ENCODE data around the gene WWOX.
A peak's percentile ranks its signal among the peaks of the same experiment; 100 is the strongest.

WWOX gene

DNA sequence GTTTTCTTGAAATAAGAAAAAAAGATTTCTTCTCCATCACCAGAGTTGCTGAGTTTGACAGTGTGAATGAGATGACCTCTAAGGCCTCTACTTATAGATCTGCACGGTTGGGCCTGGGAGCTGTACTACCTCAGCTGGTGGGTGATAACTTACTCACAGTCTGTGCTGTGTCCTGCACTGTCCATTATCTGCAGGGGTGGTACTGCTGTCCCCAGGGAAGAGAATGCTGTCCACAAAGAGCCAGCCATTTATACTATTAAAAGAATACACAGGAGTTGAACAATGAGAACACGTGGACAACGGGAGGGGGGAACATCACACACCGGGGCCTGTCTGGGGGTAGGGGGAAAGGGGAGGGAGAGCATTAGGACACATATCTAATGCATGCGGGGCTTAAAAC lies 655.3 kb downstream of the WWOX start:
- no peak for DNase-seq

DNA sequence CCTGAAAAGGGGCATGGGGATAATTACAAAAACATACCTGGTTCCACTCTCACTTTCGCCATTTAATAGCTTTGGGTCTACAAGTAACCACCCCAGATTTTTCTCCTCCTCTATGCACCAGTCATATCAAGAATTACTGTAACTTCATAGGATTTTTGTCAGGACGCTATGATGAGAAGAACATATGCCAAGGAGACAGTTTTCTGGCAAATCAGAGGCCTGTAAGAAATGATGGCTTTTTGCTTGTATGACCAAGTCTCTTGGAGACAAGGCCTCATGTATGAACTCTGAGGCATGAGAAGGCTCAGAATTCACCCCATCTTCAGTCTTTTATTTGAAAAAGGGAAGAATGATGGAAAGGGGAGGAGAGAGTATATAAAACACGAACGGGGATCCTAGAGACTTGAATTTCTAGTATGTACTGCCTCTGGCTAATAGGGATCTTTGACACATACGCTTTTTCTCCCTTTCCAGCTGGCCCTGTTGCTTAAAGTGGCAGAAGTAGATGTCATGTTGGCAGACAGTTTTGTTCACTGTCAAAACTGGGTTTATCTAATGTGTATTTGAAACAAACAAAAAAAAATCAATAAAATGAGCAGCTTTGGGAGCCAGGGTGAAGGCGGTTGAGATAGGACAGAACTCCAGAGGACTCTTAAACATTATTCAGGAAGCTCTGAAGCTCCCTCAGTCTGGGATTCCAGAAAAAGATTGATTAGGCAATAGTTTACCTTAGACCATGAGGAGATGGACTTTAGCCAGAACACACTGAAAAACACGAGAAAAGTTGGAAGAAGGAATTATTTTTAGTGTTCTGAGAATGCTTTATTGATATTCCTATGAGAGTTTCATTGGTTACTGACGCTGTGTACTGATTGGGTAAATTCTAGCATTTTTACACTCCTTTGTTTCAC lies 656.6 kb downstream of the WWOX start:
- DNase-seq, result no peak

DNA sequence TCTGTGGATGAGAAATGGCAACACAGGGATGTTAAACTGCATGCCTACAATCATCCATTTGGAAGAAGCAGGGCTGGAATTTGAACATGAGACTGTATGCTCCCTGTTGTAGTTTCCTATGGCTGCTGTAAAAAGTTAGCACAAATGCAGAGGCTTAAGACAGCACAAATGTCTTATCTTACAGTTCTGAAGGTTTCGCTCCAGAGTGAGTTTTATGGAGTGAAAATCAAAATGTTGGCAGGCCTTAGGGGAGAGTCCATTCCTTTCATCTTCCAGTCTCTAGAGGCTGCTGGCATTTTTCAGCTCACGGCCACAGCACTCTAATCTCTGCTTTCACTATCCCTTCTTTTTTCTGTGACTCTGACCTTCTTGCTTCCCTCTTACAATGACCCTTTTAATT lies 660.1 kb downstream of the WWOX start:
- no peak for DNase-seq

DNA sequence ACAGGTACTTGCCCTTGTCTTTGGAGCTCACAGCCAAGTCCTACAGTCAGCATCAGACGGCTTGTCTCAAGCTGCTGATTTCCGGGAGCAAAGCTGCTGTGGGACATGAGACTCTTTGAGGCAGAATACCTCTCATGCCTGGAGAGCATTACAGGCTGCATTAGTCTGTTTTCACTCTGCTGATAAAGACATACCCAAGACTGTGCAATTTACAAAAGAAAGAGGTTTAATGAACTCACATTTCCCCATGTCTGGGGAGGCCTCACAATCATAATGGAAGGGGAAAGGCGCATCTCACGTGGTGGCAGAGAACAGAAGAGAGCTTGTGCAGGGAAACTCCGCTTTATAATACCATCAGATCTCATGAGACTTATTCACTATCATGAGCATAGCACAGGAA lies 661.2 kb downstream of the WWOX start:
- DNase-seq, result no peak

DNA sequence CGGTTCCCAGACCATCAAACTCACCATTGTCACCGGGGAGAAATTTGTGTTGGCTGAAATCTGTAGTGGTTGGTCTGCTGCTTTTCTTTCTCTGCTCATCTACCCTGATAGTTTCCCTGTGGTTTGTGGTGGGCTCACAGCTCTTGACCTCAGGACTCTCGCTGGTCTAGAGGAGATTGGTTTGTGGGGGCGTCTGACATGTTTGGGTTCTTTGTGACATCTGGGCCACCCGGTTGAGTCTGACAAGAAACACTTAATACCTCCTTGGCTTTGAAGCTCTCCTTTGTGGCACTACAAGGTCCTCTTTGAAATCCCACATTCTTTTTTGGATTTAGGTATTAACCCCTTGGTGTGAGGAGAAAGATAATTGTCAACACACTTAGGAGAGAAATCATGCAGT lies 662.0 kb downstream of the WWOX start:
- no peak for DNase-seq

DNA sequence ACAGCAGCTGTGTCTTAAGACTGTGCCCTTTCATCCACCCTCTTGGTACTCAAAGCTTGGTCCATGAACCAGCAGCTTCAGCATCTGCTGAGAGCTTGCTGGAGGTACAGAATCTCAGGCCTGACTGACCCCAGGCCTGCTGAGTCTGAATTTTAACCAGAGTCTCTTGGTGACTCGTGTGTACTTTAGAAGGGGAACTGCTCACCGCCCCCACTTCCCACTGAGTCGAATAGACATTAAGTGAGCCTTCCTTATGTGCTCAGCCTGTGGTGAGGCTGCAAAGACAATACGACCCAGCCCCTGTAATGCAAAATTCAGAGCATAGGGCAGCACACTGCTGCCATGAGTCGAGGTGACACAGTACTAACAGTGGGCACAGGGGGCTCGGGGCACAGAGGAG lies 662.8 kb downstream of the WWOX start:
- DNase-seq, result no peak

DNA sequence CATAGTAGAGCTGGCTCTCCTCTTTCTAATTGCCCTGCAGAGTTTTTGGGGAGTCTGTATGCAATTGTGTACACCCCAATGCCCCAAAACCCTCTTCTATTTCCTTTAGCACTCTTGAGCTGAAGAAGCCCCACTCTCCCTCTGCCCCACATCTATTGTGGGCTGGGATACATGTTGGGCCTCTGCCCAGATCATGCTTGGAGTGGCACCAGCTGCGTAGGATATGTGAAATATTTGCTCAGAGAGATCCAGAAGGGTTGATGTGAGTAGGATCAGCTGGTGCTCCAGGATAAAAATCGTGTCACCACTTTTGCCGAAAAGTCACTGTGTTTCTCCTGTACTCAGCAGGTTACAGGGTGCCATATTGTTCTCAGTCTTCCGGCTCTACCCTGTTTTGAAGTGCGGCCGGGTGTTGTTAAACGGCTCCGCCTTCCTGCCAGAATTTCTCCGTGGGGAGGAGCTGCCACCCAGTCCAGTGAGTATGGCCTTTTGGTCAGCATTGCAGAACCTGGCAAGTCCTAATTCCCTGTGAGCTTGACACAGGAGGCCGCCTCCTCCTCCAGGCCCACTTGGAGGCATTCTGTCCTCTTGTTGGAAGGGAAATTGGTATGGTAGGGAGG lies 664.5 kb downstream of the WWOX start:
- no peak for DNase-seq

DNA sequence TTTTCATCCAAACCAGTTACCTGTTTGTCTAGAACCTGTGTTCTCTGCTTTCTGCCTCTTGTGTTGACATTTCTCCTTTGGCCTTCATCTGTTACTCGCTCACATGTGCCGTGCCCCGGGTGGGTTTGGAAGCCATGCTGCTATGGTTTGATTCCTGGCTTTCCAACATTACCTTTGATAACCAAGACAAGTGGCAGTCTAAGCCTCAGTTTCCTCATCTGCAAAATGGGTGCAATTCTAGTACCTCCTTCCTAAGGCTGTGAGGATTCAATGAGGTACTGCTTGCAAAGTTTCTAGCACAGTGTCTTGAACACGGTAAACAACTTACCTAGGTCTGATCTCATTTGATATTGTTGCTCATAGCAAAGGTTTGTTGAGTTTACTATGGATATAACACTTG lies 665.0 kb downstream of the WWOX start:
- no peak for DNase-seq

DNA sequence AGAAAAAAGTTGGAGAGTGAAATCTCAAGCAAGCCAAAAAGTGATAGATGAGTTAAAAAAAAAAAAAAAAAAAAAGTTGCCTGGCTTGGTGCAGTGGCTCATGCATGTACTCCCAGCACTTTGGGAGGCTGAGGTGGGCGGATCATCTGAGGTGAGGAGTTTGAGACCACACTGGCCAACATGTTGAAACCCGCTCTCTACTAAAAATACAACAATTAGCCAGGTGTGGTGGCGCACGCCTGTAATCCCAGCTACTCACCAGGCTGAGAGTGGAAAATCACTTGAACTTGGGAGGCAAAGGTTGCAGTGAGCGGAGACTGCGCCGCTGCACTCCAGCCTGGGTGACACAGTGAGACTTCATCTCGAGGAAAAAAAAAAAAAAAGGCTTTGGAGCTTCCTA lies 668.8 kb downstream of the WWOX start:
- DNase-seq, result no peak

DNA sequence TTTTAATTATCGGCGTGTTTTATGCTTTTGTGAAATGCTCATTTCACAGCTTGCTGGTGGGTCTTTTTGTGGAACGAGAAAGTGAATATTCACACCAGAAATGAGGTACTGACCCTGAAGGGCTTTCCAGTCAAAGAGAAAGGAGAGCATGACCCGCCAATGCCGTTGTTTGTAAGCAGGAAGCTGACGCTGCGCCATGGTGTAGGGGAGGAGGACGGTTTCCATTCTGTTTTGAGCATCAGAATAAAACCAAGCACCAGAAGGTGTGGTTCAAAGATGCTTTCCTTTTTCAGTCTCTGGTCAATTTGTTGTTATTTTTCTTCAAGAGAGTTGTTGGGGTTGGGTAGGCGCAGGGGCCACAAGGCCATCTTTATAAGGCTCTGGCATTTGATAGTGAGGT lies 669.3 kb downstream of the WWOX start:
- DNase-seq, result no peak

DNA sequence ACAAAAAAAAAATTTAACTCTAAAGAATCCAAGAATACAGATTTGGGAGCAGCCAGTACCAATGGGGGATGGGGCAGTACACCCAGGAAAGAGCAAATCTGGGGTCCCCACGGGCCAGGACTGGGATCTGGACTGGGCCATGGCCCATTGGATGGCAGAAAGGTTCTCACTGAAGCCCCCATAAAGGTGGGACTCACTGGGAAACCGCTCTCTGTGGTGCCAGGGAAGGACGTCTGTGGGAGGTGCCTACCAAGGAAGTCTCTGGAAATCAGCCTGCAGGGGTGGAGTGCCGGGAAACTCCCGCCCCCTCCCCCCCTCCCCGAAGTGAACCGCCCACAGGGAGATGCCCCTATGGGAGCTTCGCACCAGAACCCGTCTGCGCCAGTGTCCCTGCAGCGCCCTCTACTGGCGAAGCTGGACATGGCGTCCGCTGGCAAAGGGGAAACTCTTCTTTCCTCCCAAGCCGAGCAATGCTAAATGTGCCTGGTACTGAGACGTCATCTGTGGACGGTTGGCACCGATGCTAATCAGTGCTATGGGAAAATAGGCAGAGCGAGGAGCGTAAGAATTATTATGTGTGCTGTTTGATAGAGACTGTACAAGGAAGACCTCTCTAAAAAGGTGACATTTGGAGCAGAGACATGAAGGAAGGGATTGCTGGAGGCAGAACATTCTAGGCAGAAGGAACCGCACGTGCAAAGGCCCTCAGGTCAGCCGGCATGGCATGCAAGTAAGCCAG lies 671.1 kb downstream of the WWOX start:
- DNase-seq, result peak; percentile 3

DNA sequence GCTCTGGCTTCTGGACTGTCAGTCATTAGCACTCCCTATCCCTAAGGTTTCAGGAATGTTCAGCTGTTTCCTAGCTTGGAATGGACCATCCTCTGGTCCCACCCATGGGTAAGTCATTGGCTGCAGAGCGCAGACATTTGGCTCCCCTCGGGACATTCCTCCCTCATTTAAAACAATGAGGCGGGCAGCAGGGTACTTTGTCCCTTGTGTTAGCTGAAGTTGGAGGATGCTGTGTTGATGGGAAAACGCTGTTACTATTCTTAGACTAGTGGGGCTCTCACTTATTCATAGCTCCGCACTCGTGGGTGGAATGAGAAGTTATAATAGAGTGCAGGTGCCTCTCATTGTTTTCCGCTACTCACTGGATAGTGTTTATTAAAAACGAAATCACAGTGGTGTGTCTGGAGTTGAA lies 673.8 kb downstream of the WWOX start:
- DNase-seq, result no peak

DNA sequence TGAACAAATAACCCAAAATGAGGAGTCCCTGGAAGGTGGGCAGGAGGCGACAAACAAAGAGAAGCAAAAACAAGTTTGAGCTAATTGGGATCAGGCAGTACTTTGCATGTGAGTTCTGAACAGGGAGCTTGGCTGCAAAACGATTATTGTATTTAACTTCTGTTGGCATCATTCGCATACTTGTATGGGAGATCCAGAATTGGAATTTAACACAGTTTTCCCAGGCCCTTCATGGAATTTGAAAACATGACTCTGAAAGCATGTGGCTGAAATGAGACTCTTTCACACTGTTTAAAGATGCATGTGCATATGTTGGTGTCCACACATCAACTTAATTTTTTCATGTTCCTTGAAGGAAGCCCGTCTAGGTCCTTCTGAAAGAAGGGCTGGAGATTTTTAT lies 674.3 kb downstream of the WWOX start:
- no peak for DNase-seq

DNA sequence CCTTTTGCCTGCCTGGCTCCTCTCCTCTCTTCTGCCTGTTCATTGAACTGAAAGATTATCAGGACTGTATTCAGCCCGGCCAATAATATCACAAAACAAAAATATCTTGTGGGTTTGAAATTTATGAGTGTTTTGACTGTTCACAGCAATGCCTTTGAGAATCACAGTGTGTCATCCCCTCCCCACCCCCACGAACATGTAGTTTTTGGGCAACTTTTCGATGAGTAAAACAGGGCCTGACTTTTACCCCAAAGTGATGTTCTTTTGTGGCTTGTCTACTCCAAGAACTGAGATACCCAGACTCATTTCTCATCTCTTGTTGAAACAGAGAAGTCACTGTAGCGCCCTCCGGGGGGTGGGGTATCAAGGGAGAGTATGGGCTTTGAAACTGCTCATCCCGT lies 675.7 kb downstream of the WWOX start:
- DNase-seq, result no peak

DNA sequence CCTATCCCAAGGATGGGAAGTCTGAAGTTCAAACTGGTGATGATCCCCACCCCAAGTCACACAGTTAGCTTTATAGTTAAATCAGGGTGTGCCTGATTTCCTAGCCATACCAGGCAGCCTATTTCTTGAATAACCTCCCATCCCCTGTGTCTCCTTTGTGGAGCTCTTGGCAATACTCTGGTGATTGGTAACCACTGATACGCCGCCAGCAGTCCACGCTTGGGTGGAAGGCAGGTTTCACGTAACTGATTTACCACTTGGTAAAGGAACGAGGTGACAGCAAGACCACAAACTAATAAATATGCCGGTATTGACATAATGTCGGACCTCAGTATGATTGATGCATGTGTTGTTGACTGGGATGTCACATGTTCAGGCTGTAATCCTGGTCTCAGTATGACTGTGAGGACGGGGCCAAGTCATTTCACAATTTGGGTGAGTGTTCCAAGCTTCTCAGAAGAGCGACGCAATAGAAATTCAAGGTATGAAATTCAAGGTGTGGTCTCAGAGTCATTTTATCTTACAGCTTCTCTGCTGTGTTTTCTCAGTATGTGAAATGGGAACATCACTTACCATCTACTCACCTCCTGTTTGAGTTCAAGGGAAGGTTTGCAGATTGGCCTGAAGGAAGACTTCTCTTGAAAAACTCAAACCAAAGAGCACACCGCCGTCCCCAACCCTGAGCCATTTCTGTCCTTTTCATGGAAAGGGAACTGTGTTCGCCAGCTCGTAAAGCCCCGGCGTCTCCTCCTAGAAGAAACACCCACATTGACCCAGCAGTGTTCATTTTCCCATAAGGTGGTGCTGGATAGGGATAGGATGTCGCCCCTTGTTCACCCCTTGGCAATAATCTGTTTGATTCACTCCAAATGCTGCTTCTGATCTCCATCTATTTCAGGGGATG lies 678.9 kb downstream of the WWOX start:
- DNase-seq, result no peak

DNA sequence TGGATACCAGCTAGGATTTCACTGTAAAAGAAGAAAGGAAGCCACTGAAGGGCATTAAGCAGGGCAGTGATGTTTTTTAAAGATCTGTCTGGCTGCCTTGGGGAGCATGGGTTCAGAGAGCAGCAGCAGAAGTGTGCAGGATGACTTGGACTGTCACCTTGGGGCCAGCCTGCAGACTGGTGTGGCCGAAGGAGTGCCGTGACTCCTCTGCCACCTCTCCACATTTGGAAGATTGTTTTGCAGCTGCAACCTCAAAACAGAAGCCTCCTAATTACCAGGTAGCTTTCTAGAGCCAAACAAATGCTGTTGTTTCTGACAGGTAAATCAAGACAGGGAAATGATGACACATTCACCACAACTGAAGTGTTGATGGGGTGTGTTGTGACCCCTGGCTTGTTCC lies 681.4 kb downstream of the WWOX start:
- DNase-seq, result no peak

DNA sequence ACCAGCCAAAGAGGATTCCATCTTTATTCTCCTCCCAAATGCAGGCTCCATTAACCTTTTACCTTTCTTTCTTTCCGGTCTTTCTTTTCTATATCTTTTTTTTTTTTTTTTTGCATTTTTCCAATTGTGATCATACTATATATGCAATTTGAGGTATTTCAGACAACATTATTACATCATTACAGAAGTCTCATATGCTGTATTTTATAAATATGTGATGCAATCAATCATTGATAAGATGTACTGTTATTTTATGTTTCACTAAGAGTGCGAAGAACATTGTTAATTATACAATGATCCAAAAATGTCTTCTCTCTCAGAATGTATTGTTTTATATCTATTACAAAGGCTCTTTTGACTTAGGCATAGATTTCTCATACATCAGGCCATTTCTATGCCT lies 683.1 kb downstream of the WWOX start:
- DNase-seq, result no peak

DNA sequence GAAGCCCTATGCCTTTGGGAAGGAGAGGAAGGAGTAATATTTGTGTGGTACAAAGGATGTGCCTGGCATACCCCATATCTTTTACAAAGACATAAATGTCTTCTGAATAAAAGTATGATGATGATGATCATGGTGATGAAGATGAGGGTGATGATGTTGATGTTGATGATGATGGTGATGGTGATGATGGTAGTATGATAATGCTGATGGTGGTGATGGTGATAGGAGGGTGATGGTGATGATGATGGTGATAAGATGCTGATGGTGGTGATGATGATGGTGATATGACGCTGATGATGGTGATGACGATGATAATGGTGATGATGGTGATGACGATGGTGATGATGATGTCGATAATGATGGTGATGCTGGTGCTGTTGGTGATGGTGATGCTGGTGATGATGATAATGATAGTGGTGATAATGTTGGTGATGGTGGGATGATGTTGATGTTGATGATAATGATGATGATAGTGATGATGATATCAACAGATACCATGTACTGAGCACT lies 684.2 kb downstream of the WWOX start:
- DNase-seq, result no peak

DNA sequence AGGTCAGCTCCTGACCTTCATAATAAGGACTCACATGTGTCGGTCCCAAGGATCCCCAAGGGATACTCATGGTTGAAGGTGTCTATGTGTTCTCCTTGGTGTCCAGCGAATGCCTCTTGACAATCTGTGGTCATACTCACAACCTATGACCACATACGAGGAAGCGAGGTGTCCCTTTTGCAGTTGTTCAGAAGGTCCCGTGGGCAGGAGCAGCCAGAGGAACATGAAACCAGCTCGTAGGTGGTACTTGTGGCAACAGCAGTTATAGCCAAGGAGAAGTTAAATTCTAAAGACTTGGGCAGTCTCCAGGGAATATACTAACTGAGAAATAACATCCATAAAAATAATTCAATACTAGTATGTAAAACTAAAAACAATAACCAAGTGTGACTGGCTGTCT lies 685.3 kb downstream of the WWOX start:
- no peak for DNase-seq

DNA sequence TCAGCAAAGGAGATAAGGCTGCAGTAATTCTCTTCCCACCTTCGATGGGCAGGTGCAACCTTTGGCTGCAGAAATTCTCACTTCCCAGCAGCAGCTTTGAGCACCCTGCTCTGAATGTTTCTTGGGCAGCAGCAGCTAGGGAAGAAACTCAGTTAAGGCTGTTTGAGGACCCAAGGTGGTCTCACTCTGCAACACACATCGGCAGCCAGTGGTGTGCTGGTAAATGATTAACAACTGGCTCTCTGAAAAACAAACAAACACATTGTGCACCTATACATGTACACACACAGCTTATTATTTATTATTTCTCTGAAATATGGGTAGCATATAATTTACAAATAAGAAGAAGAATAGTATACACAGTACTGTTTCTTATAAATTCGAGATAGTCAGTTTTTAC lies 685.8 kb downstream of the WWOX start:
- no peak for DNase-seq

DNA sequence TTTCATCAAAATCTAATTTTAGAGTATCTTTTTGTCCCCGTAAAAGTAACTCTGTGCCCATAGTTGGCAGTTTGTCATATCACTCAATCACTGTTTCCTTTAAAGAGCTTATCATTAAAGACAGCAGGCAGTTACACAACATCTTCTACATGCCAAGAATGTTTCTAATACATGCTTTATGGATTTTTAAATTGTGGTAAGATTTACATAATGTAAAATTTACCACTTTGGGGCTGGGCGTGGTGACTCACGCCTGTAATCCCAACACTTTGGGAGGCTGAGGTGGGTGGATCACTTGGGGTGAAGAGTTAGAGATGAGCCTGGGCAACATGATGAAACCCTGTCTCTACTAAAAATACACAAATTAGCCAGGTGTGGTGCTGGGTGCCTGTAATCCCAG lies 687.2 kb downstream of the WWOX start:
- DNase-seq, result no peak

DNA sequence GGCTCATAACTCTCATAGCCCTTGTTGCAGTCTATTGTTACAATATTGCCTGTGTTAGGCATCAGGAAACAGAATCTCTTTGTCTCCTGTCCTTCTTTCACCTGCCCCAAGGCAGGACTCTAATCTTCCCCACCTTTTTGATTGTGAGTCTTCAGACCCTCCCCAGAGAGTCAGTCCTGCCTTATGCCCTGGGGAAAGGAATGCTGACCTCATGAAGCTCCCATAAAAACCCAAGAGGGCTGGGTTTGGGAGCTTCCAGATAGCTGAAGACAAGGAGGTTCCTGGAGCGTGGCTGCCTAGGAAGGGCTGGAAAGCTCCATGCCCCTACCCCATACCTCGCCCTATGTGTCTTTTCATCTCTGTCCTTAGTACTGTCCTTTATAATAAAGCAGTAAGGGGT lies 688.8 kb downstream of the WWOX start:
- DNase-seq, result no peak

DNA sequence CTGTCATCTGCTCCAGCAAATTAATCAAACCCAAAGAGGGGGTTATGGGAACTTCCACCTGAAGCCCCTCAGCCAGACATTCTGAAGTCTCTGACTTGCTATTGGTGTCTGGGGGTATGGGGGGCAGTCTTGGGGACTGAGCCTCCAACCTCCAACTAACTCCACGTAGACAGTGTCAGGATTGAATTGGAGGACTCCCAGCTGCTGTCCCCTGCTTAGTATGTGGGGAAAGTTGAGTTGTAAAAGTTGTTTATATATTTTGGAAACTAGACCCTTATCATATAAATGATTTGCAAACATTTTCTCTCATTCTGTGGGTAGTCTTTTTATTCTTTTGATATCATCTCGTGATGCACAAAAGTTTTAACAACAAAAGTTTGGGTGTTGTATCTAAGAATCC lies 689.2 kb downstream of the WWOX start:
- no peak for DNase-seq

Measured in NCI-H526 treated with DMSO at 0.1 percent for 48 hours (cell line).